ENCODE measurements around the gene CLBA1.
"Not testable (repeated sequence)": the region's sequence is repeated elsewhere in the genome, so short reads cannot be mapped to it uniquely, and the experiment has no call there.

The CLBA1 gene

GRCh38 chr14:104985675-104986486 lies at the start of gene CLBA1:
CLBA1 (plus strand) TSS chr14:104985788; CDS start chr14:104986432, 644 bp downstream.
- DNase-seq: peak; percentile 71

GRCh38 chr14:104935955-104936354 lies 49.6 kb upstream of the CLBA1 start:
- DNase-seq: no peak

- DNase-seq: no peak
Measured at GRCh38 chr14:104936361-104937155, 49.0 kb upstream of the CLBA1 start.

GRCh38 chr14:104937161-104937560 lies 48.4 kb upstream of the CLBA1 start:
- DNase-seq: no peak

- no peak for DNase-seq
Measured at GRCh38 chr14:104937694-104938365, 47.8 kb upstream of the CLBA1 start.

GRCh38 chr14:104938436-104938835 lies 47.2 kb upstream of the CLBA1 start:
- no peak for DNase-seq

- DNase-seq: no peak
Measured at GRCh38 chr14:104938960-104939359, 46.6 kb upstream of the CLBA1 start.

- DNase-seq: no peak
Measured at GRCh38 chr14:104939666-104940410, 45.8 kb upstream of the CLBA1 start.

- DNase-seq: no peak
Measured at GRCh38 chr14:104940526-104941150, 45.0 kb upstream of the CLBA1 start.

- no peak for DNase-seq
Measured at GRCh38 chr14:104941508-104942365, 43.9 kb upstream of the CLBA1 start.

- no peak for DNase-seq
Measured at GRCh38 chr14:104942586-104942985, 43.0 kb upstream of the CLBA1 start.

- not testable (repeated sequence) for DNase-seq
Measured at GRCh38 chr14:104943216-104944015, 42.2 kb upstream of the CLBA1 start.

- not testable (repeated sequence) for DNase-seq
Measured at GRCh38 chr14:104944016-104944308, 41.6 kb upstream of the CLBA1 start.

GRCh38 chr14:104944436-104945205 lies 41.0 kb upstream of the CLBA1 start:
- DNase-seq: not testable (repeated sequence)

GRCh38 chr14:104945266-104945665 lies 40.3 kb upstream of the CLBA1 start:
- DNase-seq: not testable (repeated sequence)

- not testable (repeated sequence) for DNase-seq
Measured at GRCh38 chr14:104945986-104946965, 39.3 kb upstream of the CLBA1 start.

- DNase-seq: not testable (repeated sequence)
Measured at GRCh38 chr14:104947201-104947600, 38.4 kb upstream of the CLBA1 start.
